ENCODE results near the gene BLOC1S5. TPM values are rescaled to one million over a fixed set of nuclear protein-coding genes. Genes with fewer than 3 reads are reported as not detected.

The BLOC1S5 gene
- total and polyA plus RNA-seq, 4 donors, result 3.5 to 20.5 (median 6.6) TPM

DNA sequence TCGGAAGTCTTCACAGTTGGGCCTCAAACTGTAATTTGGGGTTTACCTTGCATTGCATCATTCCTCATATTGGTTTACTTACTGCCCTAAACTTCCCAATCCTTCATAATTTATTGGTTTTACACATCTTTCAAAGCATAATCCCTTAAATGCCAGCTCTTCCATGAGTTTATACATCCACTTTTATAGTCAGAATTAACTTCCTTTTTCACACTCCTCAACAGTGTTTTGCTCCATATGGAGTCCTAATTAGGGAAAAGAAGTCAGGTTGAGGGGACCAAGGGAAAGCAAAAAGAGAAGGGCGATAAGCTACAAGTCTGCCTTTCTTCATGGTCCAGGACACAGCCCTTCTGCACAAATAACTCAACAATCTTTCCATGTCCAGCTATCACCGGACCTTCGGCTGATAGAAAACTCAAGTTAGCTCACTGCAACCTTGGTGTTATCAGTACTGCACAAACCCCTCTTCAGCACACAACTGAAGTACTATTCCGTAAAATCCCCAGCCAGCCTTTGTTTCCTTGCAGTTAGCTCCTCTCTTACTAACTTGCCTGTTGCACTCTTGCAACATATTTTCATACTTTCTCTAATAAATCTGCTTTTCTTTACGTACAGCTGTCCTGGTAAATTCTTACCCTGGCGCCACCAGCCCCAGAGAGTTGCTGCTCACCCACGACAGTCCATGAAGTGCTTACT lies 36.1 kb upstream of the BLOC1S5 start:
- WGBS, 2 donors, result 70 to 83% methylated on average over 8 of the region's 8 CpGs
- peaks cover 0 to 10% (median 5%) of the 10 kb centered on the region in 5 donors for H3K4me1 ChIP-seq (ENCODE audit: control insufficient read depth in 5 of 5, insufficient read depth in 5 of 5, low read length in 5 of 5)
- H3K9ac ChIP-seq (ENCODE audit: insufficient read depth in 1 of 2, low read length in 2 of 2), result no peak overlapping the region
- no peak overlapping the region for H3K4me3 ChIP-seq
- no peaks in the 10 kb centered on the region for H3K27me3 ChIP-seq (ENCODE audit: control insufficient read depth in 3 of 3, insufficient read depth in 3 of 3, low read length in 2 of 3)
- peaks cover 3 to 12% (median 9%) of the 10 kb centered on the region in 4 donors for H3K36me3 ChIP-seq (ENCODE audit: control insufficient read depth in 4 of 4, insufficient read depth in 4 of 4, low read length in 4 of 4)
- TF ChIP-seq, protein P1, sequence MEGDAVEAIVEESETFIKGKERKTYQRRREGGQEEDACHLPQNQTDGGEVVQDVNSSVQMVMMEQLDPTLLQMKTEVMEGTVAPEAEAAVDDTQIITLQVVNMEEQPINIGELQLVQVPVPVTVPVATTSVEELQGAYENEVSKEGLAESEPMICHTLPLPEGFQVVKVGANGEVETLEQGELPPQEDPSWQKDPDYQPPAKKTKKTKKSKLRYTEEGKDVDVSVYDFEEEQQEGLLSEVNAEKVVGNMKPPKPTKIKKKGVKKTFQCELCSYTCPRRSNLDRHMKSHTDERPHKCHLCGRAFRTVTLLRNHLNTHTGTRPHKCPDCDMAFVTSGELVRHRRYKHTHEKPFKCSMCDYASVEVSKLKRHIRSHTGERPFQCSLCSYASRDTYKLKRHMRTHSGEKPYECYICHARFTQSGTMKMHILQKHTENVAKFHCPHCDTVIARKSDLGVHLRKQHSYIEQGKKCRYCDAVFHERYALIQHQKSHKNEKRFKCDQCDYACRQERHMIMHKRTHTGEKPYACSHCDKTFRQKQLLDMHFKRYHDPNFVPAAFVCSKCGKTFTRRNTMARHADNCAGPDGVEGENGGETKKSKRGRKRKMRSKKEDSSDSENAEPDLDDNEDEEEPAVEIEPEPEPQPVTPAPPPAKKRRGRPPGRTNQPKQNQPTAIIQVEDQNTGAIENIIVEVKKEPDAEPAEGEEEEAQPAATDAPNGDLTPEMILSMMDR (IDR thresholded peaks at IDR 0.05; ENCODE audit: control extremely low read depth, extremely low read depth), result no peak
- ATAC-seq (ENCODE audit: insufficient read depth, low FRiP score), result no peak
- no peak for DNase-seq
- H3K27ac ChIP-seq (ENCODE audit: low read depth in 1 of 2, low read length in 1 of 2), result no peak overlapping the region
- H3K9me3 ChIP-seq (ENCODE audit: control insufficient read depth in 4 of 4, insufficient read depth in 3 of 4, low read length in 3 of 4), result no peaks in the 10 kb centered on the region

DNA sequence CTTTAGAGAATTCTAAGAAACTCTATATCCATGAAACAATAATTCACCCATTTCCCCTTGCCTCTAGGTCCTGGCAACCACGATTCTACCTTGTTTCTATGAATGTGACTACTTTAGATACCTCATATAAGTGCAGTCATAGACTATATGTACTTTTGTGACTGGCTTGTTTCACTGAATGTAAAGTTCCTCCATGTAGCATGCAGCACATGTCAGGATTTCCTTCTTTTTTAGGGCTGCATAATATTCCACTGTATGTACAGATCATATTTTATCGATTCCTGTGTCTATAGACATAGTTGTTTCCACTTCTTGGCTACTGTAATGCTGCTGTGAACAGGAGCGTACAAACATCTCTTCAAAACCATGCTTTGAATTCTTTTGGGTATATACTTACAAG lies 26.5 kb upstream of the BLOC1S5 start:
- no peaks in the 10 kb centered on the region for H3K4me1 ChIP-seq (ENCODE audit: control insufficient read depth in 5 of 5, insufficient read depth in 5 of 5, low read length in 5 of 5)
- H3K9ac ChIP-seq (ENCODE audit: insufficient read depth in 1 of 2, low read length in 2 of 2), result no peak overlapping the region
- peaks cover 19 to 34% (median 22%) of the 10 kb centered on the region in 4 donors for H3K36me3 ChIP-seq (ENCODE audit: control insufficient read depth in 4 of 4, insufficient read depth in 4 of 4, low read length in 4 of 4)
- H3K9me3 ChIP-seq (ENCODE audit: control insufficient read depth in 4 of 4, insufficient read depth in 3 of 4, low read length in 3 of 4), result peaks cover 0 to 2% (median under 1%) of the 10 kb centered on the region in 4 donors
- no peaks in the 10 kb centered on the region for H3K27me3 ChIP-seq (ENCODE audit: control insufficient read depth in 3 of 3, insufficient read depth in 3 of 3, low read length in 2 of 3)
- 98 to 99% methylated on average over 3 of the region's 3 CpGs for WGBS, 2 donors
- H3K27ac ChIP-seq (ENCODE audit: low read depth in 1 of 2, low read length in 1 of 2), result no peak overlapping the region
- DNase-seq (no peak), ATAC-seq (ENCODE audit: insufficient read depth, low FRiP score) (no peak)
- H3K4me3 ChIP-seq, result no peak overlapping the region
- TF ChIP-seq, protein P1 (IDR thresholded peaks at IDR 0.05; ENCODE audit: control extremely low read depth, extremely low read depth), result no peak

DNA sequence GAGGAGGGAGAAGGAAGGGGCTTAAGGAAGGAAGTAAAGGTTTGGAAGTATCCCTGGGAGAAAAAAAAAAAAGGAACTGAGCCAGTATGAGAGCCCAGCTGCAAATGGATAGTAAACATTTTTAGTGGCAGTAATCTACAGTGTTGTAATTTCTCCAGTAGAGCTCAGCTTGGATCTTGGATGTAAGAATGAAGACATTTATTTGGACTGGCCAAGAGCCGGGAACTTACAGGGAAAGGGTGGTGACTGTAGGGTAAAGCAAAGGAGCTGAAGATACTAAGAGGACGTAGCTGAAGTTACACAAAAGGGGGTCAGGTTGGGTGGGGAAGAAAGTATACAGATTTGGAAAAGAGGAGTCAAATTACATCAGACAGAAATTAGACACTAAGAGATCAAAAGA lies 24.7 kb upstream of the BLOC1S5 start:
- no peak overlapping the region for H3K9ac ChIP-seq (ENCODE audit: insufficient read depth in 1 of 2, low read length in 2 of 2)
- TF ChIP-seq, protein P1 (IDR thresholded peaks at IDR 0.05; ENCODE audit: control extremely low read depth, extremely low read depth), result no peak
- ATAC-seq (ENCODE audit: insufficient read depth, low FRiP score) (no peak), DNase-seq (no peak)
- H3K36me3 ChIP-seq (ENCODE audit: control insufficient read depth in 4 of 4, insufficient read depth in 4 of 4, low read length in 4 of 4), result peaks cover 16 to 26% (median 21%) of the 10 kb centered on the region in 4 donors
- peaks cover 0 to 2% (median under 1%) of the 10 kb centered on the region in 4 donors for H3K9me3 ChIP-seq (ENCODE audit: control insufficient read depth in 4 of 4, insufficient read depth in 3 of 4, low read length in 3 of 4)
- no peak overlapping the region for H3K4me3 ChIP-seq
- WGBS, 2 donors, result 98% methylated on average over 2 of the region's 2 CpGs
- peaks cover 0 to 5% (median 0%) of the 10 kb centered on the region in 5 donors for H3K4me1 ChIP-seq (ENCODE audit: control insufficient read depth in 5 of 5, insufficient read depth in 5 of 5, low read length in 5 of 5)
- H3K27me3 ChIP-seq (ENCODE audit: control insufficient read depth in 3 of 3, insufficient read depth in 3 of 3, low read length in 2 of 3), result no peaks in the 10 kb centered on the region
- H3K27ac ChIP-seq (ENCODE audit: low read depth in 1 of 2, low read length in 1 of 2), result no peak overlapping the region
